Measurements from ENCODE around the gene FGFBP2. TPM values are rescaled to one million over a fixed set of nuclear protein-coding genes. Genes with fewer than 3 reads are reported as not detected.

The FGFBP2 gene
- total and polyA plus RNA-seq, 8 donors = 0.20 to 2.9 (median 0.69) TPM; not detected in 2

DNA sequence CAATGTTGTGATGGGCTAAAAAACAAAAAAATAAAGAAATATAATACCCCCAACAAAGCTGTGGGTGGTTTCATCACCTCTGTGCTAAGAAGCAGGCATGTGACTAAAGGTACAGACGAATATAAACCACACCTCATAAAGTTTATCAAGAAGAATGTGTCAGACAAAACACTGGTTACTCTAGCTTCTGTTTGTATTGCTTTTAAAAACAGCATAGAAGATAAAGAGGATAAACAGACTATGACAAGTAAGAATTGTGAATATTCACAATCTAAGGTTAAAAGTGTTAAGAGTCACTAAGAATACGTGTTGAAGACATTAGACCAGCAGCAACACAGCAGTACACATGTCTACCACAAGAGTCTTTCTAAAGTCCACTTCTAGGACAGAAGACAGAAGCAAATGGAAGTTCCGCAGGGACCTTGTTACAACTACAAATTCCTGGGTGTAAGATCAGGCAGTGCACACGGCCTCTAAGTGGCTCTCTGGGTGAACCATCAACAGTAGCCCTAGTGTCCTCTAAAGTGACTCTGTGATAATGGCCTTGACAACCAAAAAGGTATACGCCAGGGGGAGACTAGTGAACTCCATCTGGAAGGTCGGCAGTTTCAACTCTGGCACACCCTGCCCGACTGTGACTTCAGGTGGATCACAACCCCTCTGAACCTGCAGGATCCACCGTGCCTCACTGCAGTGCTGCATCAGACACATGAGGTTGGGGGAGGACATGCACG is 8.3 kb upstream of the FGFBP2 start:
- ATAC-seq (no peak), DNase-seq (no peak)
- Histone ChIP-seq H3K27ac (no peak overlapping the region), H3K4me3 (no peak overlapping the region), H3K36me3 (no peaks in the 10 kb centered on the region), H3K27me3 (no peaks in the 10 kb centered on the region), H3K9me3 (no peaks in the 10 kb centered on the region), H3K4me1 (no peaks in the 10 kb centered on the region)
- intact Hi-C loops (cut with DNase I) = no loop called here
- TF ChIP-seq CTCF (IDR thresholded peaks at IDR 0.05) = no peak

DNA sequence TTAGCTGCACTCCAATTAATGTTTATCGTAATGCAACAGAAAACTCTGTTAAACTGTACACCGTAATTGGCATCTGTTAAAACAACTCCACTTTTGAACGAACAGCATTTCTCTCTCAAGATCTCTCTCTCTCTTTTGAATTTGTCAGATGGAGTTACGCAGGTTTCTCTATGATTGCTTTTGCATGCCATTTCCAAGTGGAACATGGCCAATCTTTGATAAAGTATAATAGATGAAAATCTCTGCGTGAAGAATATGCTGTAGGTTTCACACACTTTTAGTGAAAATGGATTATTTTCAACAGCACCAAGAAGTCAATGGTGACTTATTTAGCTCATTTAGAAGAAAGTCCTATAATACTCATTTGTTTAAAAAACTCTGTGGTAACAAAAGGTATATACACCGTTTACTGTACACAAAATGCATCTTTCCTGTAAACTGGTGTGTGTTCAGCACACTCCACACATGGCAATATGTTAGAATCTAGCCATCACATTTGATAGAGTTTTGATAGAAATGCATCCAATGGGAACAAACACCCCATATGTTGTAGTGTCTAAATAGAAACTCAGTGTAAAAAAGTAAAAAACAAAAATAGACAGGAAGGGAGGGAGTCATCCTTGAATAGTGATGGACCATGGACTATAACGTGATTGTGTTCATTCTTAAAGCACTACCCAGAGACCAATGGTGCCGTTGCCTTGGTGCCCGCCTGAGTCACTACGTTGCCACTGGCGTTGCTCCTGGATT is 5.8 kb upstream of the FGFBP2 start:
- Histone ChIP-seq H3K27me3 (no peaks in the 10 kb centered on the region), H3K4me1 (peaks cover 0 to under 1% of the 10 kb centered on the region in 2 donors), H3K9me3 (no peaks in the 10 kb centered on the region), H3K4me3 (no peak overlapping the region), H3K36me3 (no peaks in the 10 kb centered on the region), H3K27ac (no peak overlapping the region)
- no peak for DNase-seq
- intact Hi-C loops (cut with DNase I) = no loop called here
- ATAC-seq = no peak
- TF ChIP-seq CTCF (IDR thresholded peaks at IDR 0.05) = no peak

- no peak for ATAC-seq
- H3K9me3 ChIP-seq = no peaks in the 10 kb centered on the region
Measured at GRCh38 chr4:15965325-15965724, 2.4 kb upstream of the FGFBP2 start.

DNA sequence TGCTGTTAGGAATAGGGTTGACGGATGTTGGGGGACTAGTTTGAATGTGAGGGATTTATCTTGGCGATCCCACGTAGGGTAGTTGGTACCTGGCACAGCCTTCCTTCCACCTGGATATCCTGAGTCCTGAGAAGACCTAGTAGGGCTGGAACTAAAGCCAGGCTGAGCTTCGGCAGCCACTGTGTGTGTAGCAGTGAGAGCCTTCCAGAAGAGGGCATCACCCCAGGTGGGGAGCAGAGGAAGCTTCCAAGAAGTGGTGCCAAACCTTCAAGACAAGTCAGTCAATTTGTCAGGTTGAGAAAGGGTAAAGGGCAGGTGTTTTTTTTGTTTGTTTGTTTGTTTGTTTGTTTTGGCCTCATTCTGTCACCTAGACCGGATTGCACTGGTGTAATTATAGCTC is 1.2 kb upstream of the FGFBP2 start:
- no peak for DNase-seq
- Histone ChIP-seq H3K4me1 (peaks cover 0 to 17% of the 10 kb centered on the region in 2 donors), H3K9me3 (no peaks in the 10 kb centered on the region), H3K27me3 (peaks cover 0 to 9% of the 10 kb centered on the region in 2 donors), H3K27ac (no peak overlapping the region), H3K36me3 (no peaks in the 10 kb centered on the region), H3K4me3 (no peak overlapping the region)
- ATAC-seq = no peak
- TF ChIP-seq CTCF (IDR thresholded peaks at IDR 0.05) = no peak
- intact Hi-C loops (cut with DNase I) = no loop called here

More at GRCh38 chr4:15965325-15965724, 2.4 kb upstream of the FGFBP2 start:
- Histone ChIP-seq H3K4me1 (peaks cover 0 to 17% of the 10 kb centered on the region in 2 donors), H3K27me3 (no peaks in the 10 kb centered on the region), H3K27ac (no peak overlapping the region), H3K36me3 (no peaks in the 10 kb centered on the region), H3K4me3 (no peak overlapping the region)
- TF ChIP-seq CTCF (IDR thresholded peaks at IDR 0.05) = no peak
- no peak for DNase-seq
- intact Hi-C loops (cut with DNase I) = no loop called here

DNA sequence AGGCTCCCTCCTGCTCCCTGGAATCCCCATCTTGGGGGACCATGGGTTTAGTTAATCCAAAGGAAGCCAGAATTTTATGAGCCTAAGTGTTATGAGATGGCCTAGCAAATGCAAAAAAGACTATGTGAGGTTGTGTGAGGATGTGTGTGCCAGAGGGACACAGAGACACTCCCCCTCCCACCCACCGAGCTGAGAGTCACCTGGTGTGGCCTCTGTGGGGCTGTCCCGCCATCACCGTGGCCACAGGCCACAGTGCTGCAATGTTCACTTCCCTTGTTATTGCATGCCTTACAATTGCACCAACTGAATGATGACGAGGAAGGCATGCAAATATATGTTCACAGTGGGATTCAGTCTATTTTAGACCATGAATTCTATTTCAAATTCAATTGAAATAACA is 601 bp upstream of the FGFBP2 start:
- Histone ChIP-seq H3K9me3 (no peaks in the 10 kb centered on the region), H3K36me3 (no peaks in the 10 kb centered on the region), H3K27ac (no peak overlapping the region), H3K4me3 (no peak overlapping the region), H3K27me3 (peaks cover 0 to 12% of the 10 kb centered on the region in 2 donors), H3K4me1 (peaks cover 0 to 17% of the 10 kb centered on the region in 2 donors)
- TF ChIP-seq CTCF (IDR thresholded peaks at IDR 0.05) = no peak
- DNase-seq (no peak), ATAC-seq (no peak)
- intact Hi-C loops (cut with DNase I) = no loop called here

Measured in left lung (tissue), 10 donors.